Measurements from ENCODE around the gene MIOX. TPM values are rescaled to one million over a fixed set of nuclear protein-coding genes. Genes with fewer than 3 reads are reported as not detected.

Gene MIOX
- total and polyA plus RNA-seq, 2 donors, result 0.61 to 1.7 TPM

GRCh38 chr22:50461979-50462540 lies 24.6 kb upstream of the MIOX start:
- WGBS, result 98% methylated on average over 30 of the region's 30 CpGs
- H3K9me3 ChIP-seq (ENCODE audit: control insufficient read depth in 2 of 2, insufficient read depth in 1 of 2, low read length in 1 of 2), result no peaks in the 10 kb centered on the region
- no peaks in the 10 kb centered on the region for H3K27me3 ChIP-seq (ENCODE audit: control insufficient read depth in 2 of 2, insufficient read depth in 1 of 2, low read length in 1 of 2)
- no peak overlapping the region for H3K27ac ChIP-seq (ENCODE audit: low read depth in 1 of 2, low read length in 1 of 2)
- H3K4me3 ChIP-seq (ENCODE audit: low read length in 2 of 2), result no peak overlapping the region
- peaks cover 0 to 8% of the 10 kb centered on the region in 2 donors for H3K4me1 ChIP-seq (ENCODE audit: control insufficient read depth in 2 of 2, insufficient read depth in 2 of 2, low read length in 2 of 2)
- H3K36me3 ChIP-seq (ENCODE audit: control insufficient read depth in 2 of 2, insufficient read depth in 2 of 2, low read length in 1 of 2), result peaks cover 98 to 100% of the 10 kb centered on the region in 2 donors
- DNase-seq (ENCODE audit: low read depth in 6 of 9, low spot score in 9 of 9), result no peak

DNA sequence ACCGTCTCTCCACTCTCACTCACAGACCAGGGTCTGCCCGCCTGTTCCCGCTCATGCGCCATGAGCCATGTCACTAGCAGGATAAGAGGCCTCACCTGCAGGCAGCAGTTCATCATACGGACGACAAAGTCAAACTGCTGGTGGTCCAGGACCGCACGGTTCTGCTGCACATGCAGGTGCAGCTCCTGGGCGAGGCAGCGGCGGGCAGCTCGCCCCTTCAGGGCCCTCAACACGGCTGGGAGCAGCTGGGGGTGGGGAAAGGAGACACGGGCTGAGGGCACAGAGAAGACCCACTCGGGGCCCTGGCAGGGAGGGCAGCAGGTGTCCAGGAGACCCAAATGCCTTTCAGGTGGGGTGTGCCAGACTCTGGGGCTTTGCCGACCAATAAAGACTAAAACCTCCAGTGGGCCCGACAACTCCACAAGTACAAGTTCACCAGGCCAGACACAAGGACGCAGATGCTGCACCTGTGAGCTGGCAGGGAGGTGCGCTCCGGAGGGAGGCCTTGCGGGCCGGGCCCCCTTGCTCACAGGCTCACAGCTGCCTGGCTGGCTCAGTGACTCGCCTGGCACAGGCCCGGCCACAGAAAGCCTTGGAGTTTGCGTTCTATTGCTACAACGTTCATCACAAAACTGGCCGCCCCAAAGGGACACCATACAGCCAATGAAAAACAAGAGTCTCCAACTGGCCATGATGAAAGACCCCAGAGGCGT lies 23.3 kb upstream of the MIOX start:
- DNase-seq (ENCODE audit: low read depth in 6 of 9, low spot score in 9 of 9), result no peak
- 98% methylated on average over 28 of the region's 28 CpGs for WGBS
- no peak overlapping the region for H3K27ac ChIP-seq (ENCODE audit: low read depth in 1 of 2, low read length in 1 of 2)
- H3K4me3 ChIP-seq (ENCODE audit: low read length in 2 of 2), result no peak overlapping the region
- H3K9me3 ChIP-seq (ENCODE audit: control insufficient read depth in 2 of 2, insufficient read depth in 1 of 2, low read length in 1 of 2), result no peaks in the 10 kb centered on the region
- peaks cover 97 to 99% of the 10 kb centered on the region in 2 donors for H3K36me3 ChIP-seq (ENCODE audit: control insufficient read depth in 2 of 2, insufficient read depth in 2 of 2, low read length in 1 of 2)
- H3K27me3 ChIP-seq (ENCODE audit: control insufficient read depth in 2 of 2, insufficient read depth in 1 of 2, low read length in 1 of 2), result no peaks in the 10 kb centered on the region
- peaks cover 10 to 21% of the 10 kb centered on the region in 2 donors for H3K4me1 ChIP-seq (ENCODE audit: control insufficient read depth in 2 of 2, insufficient read depth in 2 of 2, low read length in 2 of 2)

- Histone ChIP-seq H3K27ac (ENCODE audit: low read depth in 1 of 2, low read length in 1 of 2) (no peak overlapping the region), H3K36me3 (ENCODE audit: control insufficient read depth in 2 of 2, insufficient read depth in 2 of 2, low read length in 1 of 2) (peaks cover 86 to 88% of the 10 kb centered on the region in 2 donors), H3K27me3 (ENCODE audit: control insufficient read depth in 2 of 2, insufficient read depth in 1 of 2, low read length in 1 of 2) (no peaks in the 10 kb centered on the region), H3K9me3 (ENCODE audit: control insufficient read depth in 2 of 2, insufficient read depth in 1 of 2, low read length in 1 of 2) (no peaks in the 10 kb centered on the region), H3K4me3 (ENCODE audit: low read length in 2 of 2) (no peak overlapping the region), H3K4me1 (ENCODE audit: control insufficient read depth in 2 of 2, insufficient read depth in 2 of 2, low read length in 2 of 2) (peaks cover 20 to 32% of the 10 kb centered on the region in 2 donors)
- WGBS, result 94% methylated on average over 24 of the region's 24 CpGs
- DNase-seq (ENCODE audit: low read depth in 6 of 9, low spot score in 9 of 9), result no peak
Observed at GRCh38 chr22:50464451-50464850, 22.2 kb upstream of the MIOX start.

GRCh38 chr22:50465066-50465930 lies 21.4 kb upstream of the MIOX start:
- Histone ChIP-seq H3K4me3 (ENCODE audit: low read length in 2 of 2) (no peak overlapping the region), H3K4me1 (ENCODE audit: control insufficient read depth in 2 of 2, insufficient read depth in 2 of 2, low read length in 2 of 2) (peaks cover 22 to 41% of the 10 kb centered on the region in 2 donors), H3K36me3 (ENCODE audit: control insufficient read depth in 2 of 2, insufficient read depth in 2 of 2, low read length in 1 of 2) (peaks cover 77 to 79% of the 10 kb centered on the region in 2 donors), H3K9me3 (ENCODE audit: control insufficient read depth in 2 of 2, insufficient read depth in 1 of 2, low read length in 1 of 2) (peaks cover 0 to 3% of the 10 kb centered on the region in 2 donors), H3K27ac (ENCODE audit: low read depth in 1 of 2, low read length in 1 of 2) (no peak overlapping the region), H3K27me3 (ENCODE audit: control insufficient read depth in 2 of 2, insufficient read depth in 1 of 2, low read length in 1 of 2) (no peaks in the 10 kb centered on the region)
- DNase-seq (ENCODE audit: low read depth in 6 of 9, low spot score in 9 of 9), result no peak
- WGBS, result 97% methylated on average over 30 of the region's 30 CpGs

DNA sequence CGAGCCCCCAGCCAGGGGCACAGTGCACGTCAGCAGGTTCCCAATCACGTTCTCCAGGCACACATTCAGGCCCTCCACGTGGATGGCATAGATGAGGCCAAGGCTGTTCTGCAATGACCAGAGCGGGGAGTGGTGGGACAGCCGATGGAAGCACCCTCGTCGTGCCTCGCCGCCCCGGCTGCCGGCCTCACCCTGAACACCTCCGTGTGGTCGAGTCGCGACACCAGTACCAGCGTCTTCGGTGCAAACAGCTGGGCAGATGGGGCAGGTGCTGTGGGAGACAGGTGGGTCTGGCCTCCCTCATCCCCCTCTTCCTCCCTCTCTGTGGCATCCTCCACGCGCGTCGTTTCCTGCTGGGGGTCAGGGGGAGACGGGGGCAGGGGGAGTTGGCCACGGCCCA lies 19.3 kb upstream of the MIOX start:
- Histone ChIP-seq H3K4me3 (ENCODE audit: low read length in 2 of 2) (no peak overlapping the region), H3K27ac (ENCODE audit: low read depth in 1 of 2, low read length in 1 of 2) (peak overlapping the region in 1 of 2 donors; percentile 54), H3K27me3 (ENCODE audit: control insufficient read depth in 2 of 2, insufficient read depth in 1 of 2, low read length in 1 of 2) (no peaks in the 10 kb centered on the region), H3K4me1 (ENCODE audit: control insufficient read depth in 2 of 2, insufficient read depth in 2 of 2, low read length in 2 of 2) (peaks cover 42 to 61% of the 10 kb centered on the region in 2 donors), H3K9me3 (ENCODE audit: control insufficient read depth in 2 of 2, insufficient read depth in 1 of 2, low read length in 1 of 2) (peaks cover 0 to 6% of the 10 kb centered on the region in 2 donors), H3K36me3 (ENCODE audit: control insufficient read depth in 2 of 2, insufficient read depth in 2 of 2, low read length in 1 of 2) (peaks cover 59 to 60% of the 10 kb centered on the region in 2 donors)
- 44% methylated on average over 24 of the region's 24 CpGs for WGBS
- no peak for DNase-seq (ENCODE audit: low read depth in 6 of 9, low spot score in 9 of 9)

DNA sequence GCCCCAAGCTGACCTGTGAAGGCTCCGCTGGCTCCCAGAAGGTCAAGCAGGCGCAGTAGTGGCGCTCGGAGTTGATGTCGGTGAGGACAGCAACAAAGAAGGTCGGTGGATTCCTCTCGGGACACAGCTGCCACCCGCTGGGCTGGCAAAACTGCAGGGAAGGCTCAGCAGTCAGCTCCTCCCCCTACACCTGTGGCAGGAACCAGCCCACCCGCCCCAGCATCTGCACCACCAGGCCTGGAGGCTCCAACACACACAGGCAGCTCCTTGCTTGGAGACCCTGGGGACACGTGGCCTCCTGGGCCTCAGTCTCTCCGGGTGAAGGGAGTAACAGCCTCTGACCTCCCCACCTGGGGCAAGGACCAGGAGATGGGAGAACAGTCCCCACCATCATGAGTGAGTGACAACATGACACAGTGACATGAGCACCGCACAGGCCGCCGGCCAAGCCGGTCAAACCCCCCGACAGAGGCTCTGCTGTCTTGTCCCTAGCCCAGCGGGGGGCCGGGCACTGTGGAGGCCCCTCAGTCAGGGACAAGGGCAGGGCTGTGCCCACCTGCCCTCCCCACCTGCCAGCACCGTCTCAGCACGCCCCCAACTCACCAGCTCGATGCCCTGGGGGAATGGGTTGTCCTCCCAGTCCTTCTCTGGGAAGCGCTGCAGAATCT lies 18.8 kb upstream of the MIOX start:
- DNase-seq (ENCODE audit: low read depth in 6 of 9, low spot score in 9 of 9), result peak in 2 of 9 donors; percentile 47 to 60
- peak overlapping the region; percentile 64 to 99 for H3K27ac ChIP-seq (ENCODE audit: low read depth in 1 of 2, low read length in 1 of 2)
- peaks cover 53 to 55% of the 10 kb centered on the region in 2 donors for H3K36me3 ChIP-seq (ENCODE audit: control insufficient read depth in 2 of 2, insufficient read depth in 2 of 2, low read length in 1 of 2)
- H3K4me3 ChIP-seq (ENCODE audit: low read length in 2 of 2), result no peak overlapping the region
- H3K27me3 ChIP-seq (ENCODE audit: control insufficient read depth in 2 of 2, insufficient read depth in 1 of 2, low read length in 1 of 2), result no peaks in the 10 kb centered on the region
- WGBS, result 71% methylated on average over 22 of the region's 22 CpGs
- H3K9me3 ChIP-seq (ENCODE audit: control insufficient read depth in 2 of 2, insufficient read depth in 1 of 2, low read length in 1 of 2), result peaks cover 0 to 6% of the 10 kb centered on the region in 2 donors
- H3K4me1 ChIP-seq (ENCODE audit: control insufficient read depth in 2 of 2, insufficient read depth in 2 of 2, low read length in 2 of 2), result peaks cover 48 to 67% of the 10 kb centered on the region in 2 donors

DNA sequence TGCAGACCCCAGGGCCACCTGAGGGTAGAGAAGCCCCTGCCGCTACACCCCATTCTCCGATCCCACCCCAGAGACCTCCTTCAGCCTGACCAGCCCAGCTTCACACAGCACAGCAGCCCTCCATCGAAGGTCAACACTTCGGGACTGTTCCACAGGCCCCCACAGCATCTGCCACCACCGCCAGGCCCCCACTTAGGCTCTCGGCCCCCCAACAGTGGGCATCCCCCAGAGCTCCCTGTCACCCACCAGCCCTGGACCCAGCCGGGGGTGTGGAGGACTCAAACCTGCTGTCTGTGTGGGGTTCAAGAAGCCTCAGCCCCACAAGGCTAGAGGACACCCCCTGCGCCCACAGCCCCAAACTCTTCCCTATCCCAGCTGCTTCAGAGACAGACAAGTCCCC lies 18.0 kb upstream of the MIOX start:
- no peak for DNase-seq (ENCODE audit: low read depth in 6 of 9, low spot score in 9 of 9)

GRCh38 chr22:50469377-50470305 lies 17.0 kb upstream of the MIOX start:
- Histone ChIP-seq H3K36me3 (ENCODE audit: control insufficient read depth in 2 of 2, insufficient read depth in 2 of 2, low read length in 1 of 2) (peaks cover 37 to 38% of the 10 kb centered on the region in 2 donors), H3K4me3 (ENCODE audit: low read length in 2 of 2) (peak overlapping the region; percentile 46 to 51), H3K4me1 (ENCODE audit: control insufficient read depth in 2 of 2, insufficient read depth in 2 of 2, low read length in 2 of 2) (peaks cover 57 to 78% of the 10 kb centered on the region in 2 donors), H3K9me3 (ENCODE audit: control insufficient read depth in 2 of 2, insufficient read depth in 1 of 2, low read length in 1 of 2) (peaks cover 0 to 6% of the 10 kb centered on the region in 2 donors), H3K27me3 (ENCODE audit: control insufficient read depth in 2 of 2, insufficient read depth in 1 of 2, low read length in 1 of 2) (no peaks in the 10 kb centered on the region), H3K27ac (ENCODE audit: low read depth in 1 of 2, low read length in 1 of 2) (peak overlapping the region; percentile 94 to 99)
- DNase-seq (ENCODE audit: low read depth in 6 of 9, low spot score in 9 of 9), result peak; percentile 82 to 98 (median 91)
- WGBS, result 4% methylated on average over 25 of the region's 25 CpGs

More for the DNA sequence above, 18.0 kb upstream of the MIOX start:
- H3K27me3 ChIP-seq (ENCODE audit: control insufficient read depth in 2 of 2, insufficient read depth in 1 of 2, low read length in 1 of 2), result no peaks in the 10 kb centered on the region
- peaks cover 48% of the 10 kb centered on the region in 2 donors for H3K36me3 ChIP-seq (ENCODE audit: control insufficient read depth in 2 of 2, insufficient read depth in 2 of 2, low read length in 1 of 2)
- peak overlapping the region; percentile 94 to 99 for H3K27ac ChIP-seq (ENCODE audit: low read depth in 1 of 2, low read length in 1 of 2)
- WGBS, result 82% methylated on average over 8 of the region's 8 CpGs
- H3K4me3 ChIP-seq (ENCODE audit: low read length in 2 of 2), result peak overlapping the region; percentile 46 to 51
- peaks cover 0 to 6% of the 10 kb centered on the region in 2 donors for H3K9me3 ChIP-seq (ENCODE audit: control insufficient read depth in 2 of 2, insufficient read depth in 1 of 2, low read length in 1 of 2)
- H3K4me1 ChIP-seq (ENCODE audit: control insufficient read depth in 2 of 2, insufficient read depth in 2 of 2, low read length in 2 of 2), result peaks cover 55 to 74% of the 10 kb centered on the region in 2 donors

All from thymus (tissue), 11 donors.